ENCODE data around the gene BPIFA1.

Gene BPIFA1

GRCh38 chr20:33277471-33278441, 42.0 kb downstream of the BPIFA1 start:
- DNase-seq (ENCODE audit: low read depth in 2 of 2, low spot score in 1 of 2), result no peak

- DNase-seq (ENCODE audit: low read depth in 2 of 2, low spot score in 1 of 2), result no peak
These were observed 42.9 kb downstream of the BPIFA1 start for GRCh38 chr20:33278700-33279099.

- DNase-seq (ENCODE audit: low read depth in 2 of 2, low spot score in 1 of 2), result no peak
These were observed 43.6 kb downstream of the BPIFA1 start for GRCh38 chr20:33279261-33279910.

GRCh38 chr20:33280000-33280680, 44.3 kb downstream of the BPIFA1 start:
- DNase-seq (ENCODE audit: low read depth in 2 of 2, low spot score in 1 of 2), result no peak

- no peak for DNase-seq (ENCODE audit: low read depth in 2 of 2, low spot score in 1 of 2)
These were observed 45.0 kb downstream of the BPIFA1 start for GRCh38 chr20:33280775-33281174.

GRCh38 chr20:33281550-33282146, 45.9 kb downstream of the BPIFA1 start:
- DNase-seq (ENCODE audit: low read depth in 2 of 2, low spot score in 1 of 2), result no peak

GRCh38 chr20:33282196-33282934, 46.6 kb downstream of the BPIFA1 start:
- DNase-seq (ENCODE audit: low read depth in 2 of 2, low spot score in 1 of 2), result no peak

GRCh38 chr20:33282991-33283555, 47.3 kb downstream of the BPIFA1 start, which contains the start of gene BPIFB1:
TSS of gene BPIFB1 (plus strand) at chr20:33283214. CDS start at chr20:33286074, 2,860 bp downstream.
- DNase-seq (ENCODE audit: low read depth in 2 of 2, low spot score in 1 of 2), result no peak

- DNase-seq (ENCODE audit: low read depth in 2 of 2, low spot score in 1 of 2), result no peak
These were observed 48.5 kb downstream of the BPIFA1 start for GRCh38 chr20:33284284-33284683.

- DNase-seq (ENCODE audit: low read depth in 2 of 2, low spot score in 1 of 2), result no peak
These were observed 49.1 kb downstream of the BPIFA1 start for GRCh38 chr20:33284937-33285336.

GRCh38 chr20:33285861-33286495, 50.2 kb downstream of the BPIFA1 start:
- DNase-seq (ENCODE audit: low read depth in 2 of 2, low spot score in 1 of 2), result no peak

GRCh38 chr20:33287884-33288283, 52.1 kb downstream of the BPIFA1 start:
- DNase-seq (ENCODE audit: low read depth in 2 of 2, low spot score in 1 of 2), result no peak

- no peak for DNase-seq (ENCODE audit: low read depth in 2 of 2, low spot score in 1 of 2)
These were observed 55.1 kb downstream of the BPIFA1 start for GRCh38 chr20:33290852-33291251.

- DNase-seq (ENCODE audit: low read depth in 2 of 2, low spot score in 1 of 2), result no peak
These were observed 55.6 kb downstream of the BPIFA1 start for GRCh38 chr20:33291416-33291815.

GRCh38 chr20:33291830-33292355, 56.1 kb downstream of the BPIFA1 start:
- DNase-seq (ENCODE audit: low read depth in 2 of 2, low spot score in 1 of 2), result peak; percentile 40 to 49

All from stimulated activated CD8-positive, alpha-beta memory T cell treated with anti-CD3 and anti-CD28 coated beads, Interleukin-4, amount 100 ng/mL, for 1 hour (primary cell).